ENCODE measurements around the gene KRT13.

The KRT13 gene

DNA sequence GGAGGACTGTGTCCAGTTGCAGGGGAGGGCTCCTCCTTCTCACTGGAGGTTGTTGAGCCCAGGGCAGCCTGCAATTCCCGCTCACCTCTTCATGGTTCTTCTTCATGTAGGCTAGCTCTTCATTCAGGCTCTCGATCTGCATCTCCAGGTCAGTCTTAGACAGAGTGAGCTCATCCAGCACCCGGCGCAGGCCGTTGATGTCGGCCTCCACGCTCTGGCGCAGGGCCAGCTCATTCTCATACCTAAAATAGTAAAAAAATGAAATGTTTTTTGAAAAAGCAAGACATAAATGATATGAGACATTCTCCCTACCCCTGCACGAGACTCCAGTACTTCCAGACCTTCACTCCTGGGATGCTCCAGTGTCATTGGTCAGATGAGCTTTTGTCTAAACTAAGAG, 2.2 kb downstream of the KRT13 start:
- no peak for TF ChIP-seq GATA2 (IDR thresholded peaks at IDR 0.05; ENCODE audit: low read depth, low read length)
- TF ChIP-seq GATA3 (IDR thresholded peaks at IDR 0.05; ENCODE audit: low read depth, low read length): no peak

DNA sequence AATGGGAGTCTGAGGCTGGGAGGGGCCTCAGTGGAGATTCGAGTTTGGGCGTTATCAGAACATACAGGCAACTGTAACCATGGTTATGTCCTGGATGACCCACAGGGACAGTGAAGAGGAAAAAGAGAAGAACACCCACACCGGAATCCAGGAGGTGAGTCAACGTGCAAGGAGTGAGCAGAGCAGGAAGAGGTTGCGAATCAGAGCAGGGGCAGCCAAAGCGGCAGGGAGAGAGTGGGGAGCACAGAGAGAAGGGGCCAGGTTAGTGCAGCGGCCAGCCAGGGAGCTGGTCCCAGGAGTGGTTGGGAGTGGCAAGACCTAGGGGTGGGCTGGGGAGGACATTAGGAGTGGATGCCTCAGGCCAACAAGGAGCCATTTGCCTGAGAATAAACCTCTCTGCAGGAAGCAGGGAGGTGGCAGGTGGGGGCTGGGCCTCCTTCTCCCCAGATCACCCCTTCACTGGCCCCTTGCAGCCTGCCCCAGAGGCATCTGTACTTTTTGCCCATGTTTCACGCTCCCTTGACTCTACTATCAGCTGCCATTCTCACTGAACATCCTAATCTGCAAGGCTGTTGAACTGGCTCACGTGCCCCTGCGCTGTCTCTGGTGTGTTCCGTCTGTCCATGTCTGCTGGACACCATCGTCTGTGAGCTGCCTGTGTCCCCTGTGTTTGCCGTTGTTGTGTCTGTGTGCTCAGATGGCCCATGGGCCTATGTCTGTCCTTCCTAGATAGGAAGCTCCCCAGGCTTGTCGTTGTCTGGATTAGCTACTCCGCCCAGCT, 5.1 kb downstream of the KRT13 start:
- TF ChIP-seq GATA2 (IDR thresholded peaks at IDR 0.05; ENCODE audit: low read depth, low read length) (no peak), GATA3 (IDR thresholded peaks at IDR 0.05; ENCODE audit: low read depth, low read length) (no peak)

- TF ChIP-seq GATA2 (IDR thresholded peaks at IDR 0.05; ENCODE audit: low read depth, low read length): no peak
Observed at GRCh38 chr17:41499714-41500113, 5.7 kb downstream of the KRT13 start.

DNA sequence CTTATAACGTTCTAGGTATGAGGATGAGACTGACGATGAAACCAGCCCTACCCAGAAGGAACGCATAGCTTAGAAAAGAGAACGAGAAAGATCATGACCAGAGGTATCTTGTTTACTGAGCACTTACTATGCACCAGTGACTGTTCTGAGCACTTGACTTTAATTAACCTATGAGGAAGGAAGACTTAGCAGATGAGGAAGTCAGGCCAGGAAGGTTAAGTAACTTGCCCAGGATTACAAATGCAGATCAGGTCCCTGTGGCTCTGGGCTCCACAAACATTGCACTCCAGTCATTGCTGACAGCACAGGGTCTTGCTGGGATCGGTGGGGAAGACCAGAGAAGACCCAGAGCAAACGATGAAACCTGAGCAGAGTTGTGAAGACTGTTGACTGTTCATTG, 7.1 kb downstream of the KRT13 start:
- TF ChIP-seq GATA2 (IDR thresholded peaks at IDR 0.05; ENCODE audit: low read depth, low read length): no peak
- no peak for TF ChIP-seq GATA3 (IDR thresholded peaks at IDR 0.05; ENCODE audit: low read depth, low read length)

DNA sequence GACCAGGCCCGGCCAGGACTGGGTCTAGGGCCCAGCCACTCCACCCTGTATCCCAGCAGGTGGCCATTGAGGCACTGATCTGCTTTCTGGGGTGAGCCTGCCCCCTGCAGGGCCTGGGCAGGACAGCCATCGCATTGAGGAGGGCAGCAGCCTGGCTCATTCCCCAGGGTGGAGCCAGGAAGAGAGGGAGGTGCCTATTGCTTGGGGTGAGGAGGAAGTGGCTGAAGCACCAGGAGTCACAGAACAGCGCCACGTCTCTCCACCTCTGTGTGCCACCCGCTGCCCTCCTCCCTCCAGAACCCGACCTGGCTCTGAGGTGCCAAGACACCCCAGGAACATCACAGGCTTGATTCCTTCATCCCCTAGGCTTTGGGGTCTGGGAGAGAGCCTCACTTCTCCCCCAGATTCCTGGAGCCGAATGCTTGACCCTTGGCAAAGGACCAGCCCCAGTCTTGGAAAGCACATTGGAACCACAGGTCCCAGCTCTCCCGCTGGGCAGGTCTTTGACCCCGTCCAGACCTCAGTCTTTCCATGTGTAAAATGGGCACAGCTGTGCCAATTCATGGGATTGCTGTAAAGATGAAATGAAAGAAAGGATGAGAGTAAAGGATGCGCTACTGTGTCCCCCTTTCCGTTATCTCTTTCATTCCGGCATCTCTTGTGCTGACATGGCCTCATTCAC, 8.5 kb downstream of the KRT13 start:
- TF ChIP-seq GATA2 (IDR thresholded peaks at IDR 0.05; ENCODE audit: low read depth, low read length): no peak
- TF ChIP-seq GATA3 (IDR thresholded peaks at IDR 0.05; ENCODE audit: low read depth, low read length): no peak

GRCh38 chr17:41494524-41494923, 10.9 kb downstream of the KRT13 start:
- TF ChIP-seq GATA3 (IDR thresholded peaks at IDR 0.05; ENCODE audit: low read depth, low read length) (no peak), GATA2 (IDR thresholded peaks at IDR 0.05; ENCODE audit: low read depth, low read length) (no peak)

- TF ChIP-seq GATA3 (IDR thresholded peaks at IDR 0.05; ENCODE audit: low read depth, low read length) (no peak), GATA2 (IDR thresholded peaks at IDR 0.05; ENCODE audit: low read depth, low read length) (no peak)
Observed at GRCh38 chr17:41492771-41493170, 12.6 kb downstream of the KRT13 start.

GRCh38 chr17:41492351-41492750, 13.1 kb downstream of the KRT13 start:
- no peak for TF ChIP-seq GATA3 (IDR thresholded peaks at IDR 0.05; ENCODE audit: low read depth, low read length)
- no peak for TF ChIP-seq GATA2 (IDR thresholded peaks at IDR 0.05; ENCODE audit: low read depth, low read length)

DNA sequence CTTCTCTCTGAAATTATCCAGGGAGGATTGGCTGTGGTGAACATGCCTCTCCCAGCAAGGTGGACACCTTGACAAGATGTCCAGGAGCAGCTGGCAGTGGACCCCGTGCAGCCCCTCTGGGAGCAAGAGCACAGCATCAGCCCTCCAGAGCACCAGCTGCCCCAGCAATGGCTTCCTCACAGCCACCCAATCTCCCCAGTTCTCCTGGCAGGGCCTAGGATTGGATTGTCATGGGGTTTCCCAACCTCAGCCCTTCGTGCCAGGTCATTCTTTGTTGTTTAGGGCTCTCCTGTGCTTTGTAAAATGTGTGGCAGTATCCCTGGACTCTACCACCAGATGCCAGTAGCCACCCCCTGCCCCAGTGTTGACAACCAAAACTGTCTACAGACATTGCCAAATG, 13.9 kb downstream of the KRT13 start:
- no peak for TF ChIP-seq GATA2 (IDR thresholded peaks at IDR 0.05; ENCODE audit: low read depth, low read length)

- TF ChIP-seq GATA3 (IDR thresholded peaks at IDR 0.05; ENCODE audit: low read depth, low read length): no peak
- TF ChIP-seq GATA2 (IDR thresholded peaks at IDR 0.05; ENCODE audit: low read depth, low read length): no peak
Observed at GRCh38 chr17:41490000-41490990, 15.1 kb downstream of the KRT13 start.

DNA sequence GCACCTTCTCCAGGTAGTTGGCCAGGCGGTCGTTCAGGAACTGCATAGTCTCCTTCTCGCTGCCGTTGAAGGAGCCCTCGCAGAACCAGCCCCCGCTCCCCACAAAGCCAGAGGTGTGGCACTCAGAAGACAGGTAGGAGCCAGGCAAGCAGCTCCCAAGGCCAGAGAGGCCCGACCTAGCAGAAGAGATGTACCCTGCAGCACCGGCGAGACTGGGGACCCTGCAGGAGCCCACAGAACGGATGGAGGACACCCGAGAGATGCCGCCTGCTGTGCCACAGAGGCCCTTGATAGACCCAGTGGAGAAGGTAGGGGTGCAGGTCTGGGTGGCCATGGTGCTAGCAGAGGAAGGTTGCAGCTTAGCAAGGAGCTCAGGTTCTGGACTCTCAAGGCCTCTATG, 15.9 kb downstream of the KRT13 start, which contains the start of gene KRT36:
Gene KRT36 (minus strand): TSS at position 380 of the 400 bp plus-strand sequence. CDS start 46 bp downstream, at position 334.
- TF ChIP-seq GATA3 (IDR thresholded peaks at IDR 0.05; ENCODE audit: low read depth, low read length): no peak
- TF ChIP-seq GATA2 (IDR thresholded peaks at IDR 0.05; ENCODE audit: low read depth, low read length): no peak

DNA sequence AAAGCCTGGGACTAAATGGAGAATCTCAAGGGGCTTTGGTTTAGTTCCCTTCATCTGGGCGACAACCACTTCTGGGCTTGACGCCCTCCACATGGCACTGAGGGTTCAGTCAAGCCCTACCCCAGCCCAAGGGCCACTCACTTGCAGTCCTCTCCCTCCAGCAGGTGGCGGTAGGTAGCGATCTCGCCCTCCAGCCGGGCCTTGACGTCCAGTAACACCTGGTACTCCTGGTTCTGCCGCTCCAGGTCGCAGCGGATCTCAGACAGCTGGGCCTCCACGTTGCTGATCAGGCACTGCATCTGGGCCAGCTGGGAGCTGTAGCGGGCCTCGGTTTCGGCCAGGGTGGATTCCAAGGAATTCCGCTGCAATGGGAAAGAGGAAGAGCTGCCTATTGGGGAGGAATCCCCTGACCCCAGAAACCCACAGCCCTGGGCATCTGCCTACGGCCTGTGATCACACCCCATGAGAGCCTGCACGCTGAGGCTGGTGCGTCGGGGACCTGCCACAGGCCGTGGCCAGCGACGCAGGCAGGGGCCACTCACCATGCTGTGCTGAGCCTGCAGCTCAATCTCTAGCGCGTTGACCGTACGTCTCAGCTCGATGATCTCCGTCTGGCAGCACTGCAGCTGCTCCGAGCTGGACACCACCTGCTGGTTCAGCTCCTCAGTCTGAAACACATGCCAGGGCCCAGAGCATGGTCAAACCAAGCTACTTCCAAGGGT, 18.4 kb downstream of the KRT13 start:
- TF ChIP-seq GATA2 (IDR thresholded peaks at IDR 0.05; ENCODE audit: low read depth, low read length): no peak
- TF ChIP-seq GATA3 (IDR thresholded peaks at IDR 0.05; ENCODE audit: low read depth, low read length): no peak

GRCh38 chr17:41486316-41486715, 19.1 kb downstream of the KRT13 start:
- no peak for TF ChIP-seq GATA3 (IDR thresholded peaks at IDR 0.05; ENCODE audit: low read depth, low read length)
- TF ChIP-seq GATA2 (IDR thresholded peaks at IDR 0.05; ENCODE audit: low read depth, low read length): no peak

All from SH-SY5Y (cell line).